Activated naive CD8-positive, alpha-beta T cell treated with anti-CD3 and anti-CD28 coated beads for 36 hours (primary cell): ENCODE measurements around the gene NMRAL1. TPM values are rescaled to one million over a fixed set of nuclear protein-coding genes. Genes with fewer than 3 reads are reported as not detected.
A peak's percentile ranks its signal among the peaks of the same experiment; 100 is the strongest.

Experiments
- DNase-seq: peaks from one replicate; pipeline ENCODE4 v3.0.0; 2021
- H3K27ac Mint-ChIP-seq: one replicate; pipeline ENCODE4 v1.8.0; 2022; ENCODE audit warnings: mild to moderate bottlenecking, moderate library complexity, mixed read lengths
- H3K27me3 Mint-ChIP-seq: one replicate; pipeline ENCODE4 v1.8.0; 2022; ENCODE audit warnings: mild to moderate bottlenecking, mixed read lengths
- H3K36me3 Mint-ChIP-seq: one replicate; pipeline ENCODE4 v1.8.0; 2021; ENCODE audit warnings: mild to moderate bottlenecking, mixed read lengths
- H3K4me1 Mint-ChIP-seq: one replicate; pipeline ENCODE4 v1.8.0; 2021; ENCODE audit warnings: mixed read lengths
- H3K4me3 Mint-ChIP-seq: one replicate; pipeline ENCODE4 v1.8.0; 2022; ENCODE audit warnings: mild to moderate bottlenecking, moderate library complexity, mixed read lengths
- H3K9me3 Mint-ChIP-seq: one replicate; pipeline ENCODE4 v1.8.0; 2022; ENCODE audit warnings: mixed read lengths
- total RNA-seq, 2 experiments: library from RNA; stranded (reverse); gene quantifications; one replicate each; pipeline ENCODE4 v1.2.3, GENCODE V29; 2021

NMRAL1 gene
- total RNA-seq, 2 experiments from 2014 or later: 62.5 to 64.4 TPM

DNA sequence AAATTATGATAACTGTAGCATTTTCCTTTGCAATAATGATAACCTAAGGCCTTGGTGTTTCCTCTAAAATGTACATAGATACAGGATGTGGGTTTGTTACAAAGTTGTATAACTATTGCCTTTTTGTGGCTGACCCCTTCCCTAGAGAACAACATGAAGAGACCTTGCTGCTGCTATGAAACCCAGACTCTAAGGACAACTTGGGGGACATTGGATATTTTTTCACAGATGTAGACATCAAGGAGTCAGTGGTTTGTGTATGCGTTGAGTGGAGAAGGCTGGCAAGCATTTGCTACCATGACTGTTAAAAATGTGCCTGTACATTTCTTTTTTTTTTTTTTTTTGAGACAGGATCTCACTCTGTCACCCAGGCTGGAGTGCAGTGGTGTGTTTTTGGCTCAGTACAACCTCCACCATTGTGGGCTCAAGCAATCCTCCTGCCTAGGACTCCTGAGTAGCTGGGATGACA, 14.1 kb upstream of the NMRAL1 start:
- H3K4me1 Mint-ChIP-seq: peaks cover 58% of the 10 kb centered on the region

DNA sequence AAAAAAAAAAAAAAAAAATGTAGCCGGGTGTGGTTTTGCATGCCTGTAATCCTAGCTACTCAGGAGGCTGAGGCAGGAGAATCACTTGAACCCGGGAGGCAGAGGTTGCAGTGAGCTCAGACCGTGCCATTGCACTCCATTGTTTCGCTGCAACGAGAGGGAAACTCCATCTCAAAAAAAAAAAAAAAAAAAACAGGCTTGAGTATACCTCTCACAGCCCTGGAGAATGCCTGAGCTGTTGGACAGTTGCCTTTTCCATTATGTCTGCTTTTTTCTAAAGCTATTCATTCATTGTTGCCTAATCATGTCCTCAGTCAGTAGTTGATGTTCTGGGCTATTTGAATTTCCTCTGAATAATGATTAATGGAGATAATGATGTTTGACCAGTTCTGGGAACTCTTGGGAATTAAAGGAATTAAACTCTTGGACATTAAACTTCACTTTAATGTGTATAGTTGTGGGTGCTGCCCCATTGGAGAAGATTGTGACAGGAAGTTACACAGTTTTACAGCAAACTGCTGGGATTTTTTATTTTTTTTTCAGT, 13.6 kb upstream of the NMRAL1 start:
- Mint-ChIP-seq H3K9me3 (no peaks in the 10 kb centered on the region), H3K36me3 (peaks cover 34% of the 10 kb centered on the region), H3K27ac (peak overlapping the region; percentile 85), H3K27me3 (no peaks in the 10 kb centered on the region), H3K4me1 (peaks cover 53% of the 10 kb centered on the region), H3K4me3 (no peak overlapping the region)
- DNase-seq: no peak

More for the DNA sequence above, 14.1 kb upstream of the NMRAL1 start:
- Mint-ChIP-seq H3K27me3 (no peaks in the 10 kb centered on the region), H3K36me3 (peaks cover 37% of the 10 kb centered on the region), H3K4me3 (no peak overlapping the region), H3K27ac (peak overlapping the region; percentile 85), H3K9me3 (no peaks in the 10 kb centered on the region)
- no peak for DNase-seq

DNA sequence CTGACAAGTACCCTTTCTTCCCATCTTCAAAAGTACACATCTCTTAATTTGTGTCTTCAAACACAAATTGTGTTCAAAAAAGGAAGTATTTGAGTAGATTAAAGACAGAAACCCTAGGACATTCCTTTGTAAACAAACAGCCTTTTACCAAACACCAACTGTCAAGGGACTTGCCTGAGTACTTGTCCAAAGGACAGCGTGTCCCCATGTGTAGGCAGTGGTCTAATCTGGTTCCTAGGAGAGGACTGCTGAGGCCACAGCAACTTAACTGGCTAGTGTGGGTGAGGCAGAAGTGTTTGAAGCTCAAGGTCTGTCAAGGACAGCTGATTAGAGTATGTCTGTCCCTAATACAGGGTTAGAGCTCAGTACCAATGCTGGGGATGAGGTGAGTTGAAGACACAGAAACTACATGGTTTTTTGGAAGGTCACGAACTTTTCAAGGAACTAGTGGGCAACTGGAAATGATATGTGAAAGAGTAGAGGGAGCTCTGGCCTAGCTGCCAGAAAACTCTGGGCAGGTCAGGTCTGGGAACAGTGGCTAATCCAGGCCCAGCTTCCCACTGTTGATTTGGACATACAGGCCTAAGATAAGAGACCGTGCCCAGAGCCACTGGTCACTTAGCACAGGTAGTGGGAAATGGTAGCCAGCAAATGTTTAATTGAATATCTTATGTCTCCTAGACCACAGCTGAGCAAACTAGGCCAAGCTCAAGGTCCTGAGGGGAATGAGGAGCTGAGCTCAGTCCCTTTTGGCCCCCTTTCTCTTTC, 11.9 kb upstream of the NMRAL1 start:
- no peak for DNase-seq
- no peaks in the 10 kb centered on the region for H3K27me3 Mint-ChIP-seq
- peaks cover 35% of the 10 kb centered on the region for H3K36me3 Mint-ChIP-seq

DNA sequence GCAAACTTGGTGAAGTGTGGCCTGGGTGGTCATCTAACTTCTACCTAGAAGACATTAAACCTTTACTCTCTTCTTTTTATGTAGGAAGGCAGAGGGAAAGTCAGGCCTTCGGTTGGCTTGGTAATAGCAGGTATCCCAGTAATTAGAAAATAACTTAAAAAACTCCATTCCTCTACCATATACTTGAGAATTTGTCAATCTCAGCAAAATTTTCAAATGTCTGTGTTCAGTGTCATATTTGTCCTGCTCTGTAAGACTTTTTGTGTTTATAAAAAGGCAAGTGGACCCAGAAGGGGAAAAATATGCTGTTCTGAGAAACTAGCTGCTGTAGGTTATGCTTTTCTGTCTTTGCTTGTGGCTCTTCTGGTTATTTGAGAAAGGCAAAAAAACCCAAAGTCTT, 7.5 kb upstream of the NMRAL1 start:
- Mint-ChIP-seq H3K36me3 (peaks cover 28% of the 10 kb centered on the region), H3K27ac (peak overlapping the region; percentile 65), H3K4me3 (no peak overlapping the region), H3K4me1 (peaks cover 50% of the 10 kb centered on the region), H3K27me3 (no peaks in the 10 kb centered on the region), H3K9me3 (no peaks in the 10 kb centered on the region)
- no peak for DNase-seq

More for the DNA sequence above, 11.9 kb upstream of the NMRAL1 start:
- H3K9me3 Mint-ChIP-seq: no peaks in the 10 kb centered on the region
- H3K27ac Mint-ChIP-seq: peak overlapping the region; percentile 61
- H3K4me1 Mint-ChIP-seq: peaks cover 63% of the 10 kb centered on the region
- no peak overlapping the region for H3K4me3 Mint-ChIP-seq

DNA sequence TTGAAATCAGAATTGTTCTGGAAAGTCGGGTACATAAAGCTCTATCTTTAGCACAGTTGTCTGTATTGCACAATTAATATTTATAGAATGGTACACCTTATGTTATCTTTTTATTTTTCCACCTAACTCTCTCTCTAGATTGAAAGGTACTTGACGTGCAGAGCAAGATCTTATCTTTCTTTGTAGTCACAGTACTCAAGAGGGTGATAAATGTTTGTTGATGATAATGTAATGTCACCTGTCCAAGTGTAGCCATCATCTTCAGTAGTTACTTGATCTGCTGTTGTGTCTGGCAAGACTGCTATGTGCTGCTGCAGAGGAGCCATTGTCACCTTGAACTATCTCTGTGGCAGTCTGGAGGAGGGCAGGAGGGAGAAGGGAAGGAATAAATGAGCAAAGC, 7.1 kb upstream of the NMRAL1 start:
- Mint-ChIP-seq H3K36me3 (peaks cover 25% of the 10 kb centered on the region), H3K27ac (peak overlapping the region; percentile 0), H3K9me3 (no peaks in the 10 kb centered on the region), H3K4me1 (peaks cover 45% of the 10 kb centered on the region), H3K27me3 (no peaks in the 10 kb centered on the region), H3K4me3 (no peak overlapping the region)
- DNase-seq: no peak

DNA sequence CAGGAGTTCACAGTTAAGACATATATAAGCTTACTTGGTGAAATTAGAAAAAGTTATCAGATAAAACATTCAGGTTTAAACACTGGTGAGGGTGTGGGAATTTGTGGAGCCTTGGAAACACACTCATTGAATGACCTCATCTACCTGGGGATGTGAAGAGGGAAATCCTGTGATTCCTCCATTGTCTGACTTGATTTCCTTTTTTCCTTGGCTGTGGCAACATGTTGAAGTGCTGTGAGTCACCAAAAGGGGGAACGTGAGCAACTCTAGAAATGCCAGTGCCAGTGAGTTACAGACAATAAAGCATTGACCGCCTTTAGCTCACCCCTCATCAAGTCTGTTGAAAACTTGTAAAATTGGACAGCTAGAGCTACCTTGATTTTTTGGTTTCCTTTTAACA, 3.5 kb upstream of the NMRAL1 start:
- H3K27ac Mint-ChIP-seq: peak overlapping the region; percentile 94
- DNase-seq: no peak
- peaks cover 1% of the 10 kb centered on the region for H3K9me3 Mint-ChIP-seq
- no peaks in the 10 kb centered on the region for H3K27me3 Mint-ChIP-seq
- H3K36me3 Mint-ChIP-seq: peaks cover 17% of the 10 kb centered on the region
- peaks cover 42% of the 10 kb centered on the region for H3K4me1 Mint-ChIP-seq
- H3K4me3 Mint-ChIP-seq: peak overlapping the region; percentile 91

DNA sequence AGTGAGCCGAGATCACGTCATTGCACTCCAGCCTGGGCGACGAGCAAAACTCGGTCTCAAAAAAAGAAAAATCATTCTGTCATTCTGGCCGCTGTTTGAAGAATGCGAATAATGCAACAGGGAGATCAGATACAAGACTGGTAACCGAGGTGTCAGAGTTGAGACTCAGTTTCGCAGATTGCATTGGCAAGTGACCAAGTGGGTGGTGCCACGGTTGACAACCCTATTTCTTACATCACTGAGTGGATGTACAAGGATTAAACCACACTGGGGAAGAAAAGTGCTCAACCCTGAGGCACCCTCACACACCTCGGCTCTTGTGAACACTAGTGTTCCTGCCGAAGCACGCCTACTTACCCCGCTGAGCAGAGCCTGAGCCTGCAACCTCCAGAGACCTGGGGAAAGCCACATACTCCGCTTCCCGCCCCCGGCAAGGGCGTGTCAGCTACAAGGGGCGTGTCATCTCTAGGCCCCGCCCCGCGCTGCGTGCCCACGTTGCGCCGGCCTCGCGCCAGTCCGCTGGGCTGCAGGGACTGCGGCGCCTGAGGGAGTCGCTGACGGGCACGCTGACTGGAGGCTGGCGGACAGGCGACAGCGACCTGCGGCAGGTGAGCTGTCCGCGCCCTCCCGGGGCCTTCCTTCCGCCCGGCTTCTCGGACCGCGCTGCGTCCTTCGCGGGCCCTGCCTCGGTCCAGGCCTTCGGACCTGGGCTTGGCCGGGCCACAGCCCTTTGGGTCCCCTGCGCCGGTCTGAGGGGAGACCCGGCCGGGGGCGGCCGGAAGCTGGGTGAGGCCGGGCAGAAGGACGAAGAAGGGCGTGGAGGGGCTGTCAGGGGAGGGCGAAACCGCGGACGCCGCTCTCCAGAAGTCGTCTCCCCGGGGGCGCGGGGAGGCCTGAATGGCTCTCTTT, 1.7 kb upstream of the NMRAL1 start, which contains the start of gene HMOX2:
TSS of gene HMOX2 (plus strand) at position 519 of the 909 bp plus-strand sequence. CDS start 29,127 bp downstream, outside the sequence.
- Mint-ChIP-seq H3K4me3 (peak within 1 kb of the TSS; percentile 91), H3K27ac (peak within 1 kb of the TSS; percentile 94), H3K9me3 (peaks cover 1% of the 10 kb centered on the region), H3K4me1 (peaks cover 33% of the 10 kb centered on the region), H3K36me3 (peaks cover 24% of the 10 kb centered on the region), H3K27me3 (no peaks in the 10 kb centered on the region)
- DNase-seq: peak; percentile 97

DNA sequence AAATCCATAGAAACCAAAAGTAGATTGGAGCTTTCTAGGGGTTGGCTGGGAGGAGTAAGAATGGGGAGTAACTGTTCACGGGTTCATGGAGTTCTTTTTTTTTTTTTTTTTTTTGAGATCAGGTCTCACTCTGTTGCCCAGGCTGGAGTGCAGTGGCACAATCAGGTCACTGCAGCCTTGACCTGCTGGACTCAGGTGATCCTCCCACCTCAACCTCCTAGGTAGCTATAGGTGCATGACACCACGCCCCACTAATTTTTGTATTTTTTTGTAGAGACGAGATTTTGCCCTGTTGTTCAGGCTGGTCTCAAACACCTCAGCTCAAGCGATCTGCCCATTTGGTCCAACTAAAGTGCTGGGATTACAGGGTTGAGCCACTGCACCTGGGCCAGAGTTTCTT, 1.5 kb downstream of the NMRAL1 start:
- peaks cover 23% of the 10 kb centered on the region for H3K4me1 Mint-ChIP-seq
- peak overlapping the region; percentile 79 for H3K4me3 Mint-ChIP-seq
- H3K27me3 Mint-ChIP-seq: no peaks in the 10 kb centered on the region
- peaks cover 1% of the 10 kb centered on the region for H3K9me3 Mint-ChIP-seq
- H3K36me3 Mint-ChIP-seq: peaks cover 22% of the 10 kb centered on the region
- DNase-seq: no peak
- H3K27ac Mint-ChIP-seq: peak overlapping the region; percentile 25

DNA sequence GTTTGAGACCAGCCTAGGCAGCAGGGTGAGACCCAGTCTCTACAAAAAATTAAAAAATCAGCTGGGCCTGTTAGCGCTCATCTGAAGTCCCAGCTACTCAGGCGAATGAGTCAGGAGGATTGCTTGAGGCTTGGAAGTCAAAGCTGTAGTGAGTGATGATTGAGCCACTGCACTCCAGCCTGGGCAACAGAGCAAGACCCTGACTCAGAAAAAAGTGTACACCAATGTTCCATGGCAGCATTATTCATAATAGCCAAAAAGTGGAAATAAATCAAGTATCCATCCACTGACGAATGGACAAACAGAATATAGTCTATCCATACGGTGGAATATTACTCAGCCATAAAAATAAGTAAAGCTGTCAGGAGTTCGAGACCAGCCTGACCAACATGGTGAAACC, 2.6 kb downstream of the NMRAL1 start:
- Mint-ChIP-seq H3K4me3 (no peak overlapping the region), H3K9me3 (peaks cover 1% of the 10 kb centered on the region), H3K27me3 (no peaks in the 10 kb centered on the region), H3K36me3 (peaks cover 24% of the 10 kb centered on the region), H3K4me1 (peaks cover 18% of the 10 kb centered on the region), H3K27ac (peak overlapping the region; percentile 12)
- no peak for DNase-seq

DNA sequence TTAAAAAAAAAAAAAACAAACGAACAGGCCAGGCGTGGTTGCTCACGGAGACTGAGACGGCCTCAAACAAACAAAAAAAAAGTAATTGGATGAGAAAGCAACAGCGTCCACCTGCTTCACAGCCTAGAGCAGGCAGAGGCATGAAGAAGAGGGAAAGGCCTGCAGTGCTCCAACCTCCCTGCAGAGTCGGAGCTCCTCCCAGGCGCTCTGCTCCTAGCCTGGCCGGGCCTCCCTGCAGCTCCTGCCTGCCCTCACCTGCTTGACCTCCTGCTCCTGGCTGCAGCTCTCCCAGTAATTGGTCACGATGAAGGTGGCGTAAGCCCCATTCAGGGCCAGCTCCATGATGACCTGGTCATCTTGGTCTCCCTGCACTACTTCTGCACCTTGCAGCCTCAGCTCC, 5.5 kb downstream of the NMRAL1 start:
- H3K4me3 Mint-ChIP-seq: no peak overlapping the region
- peaks cover 24% of the 10 kb centered on the region for H3K36me3 Mint-ChIP-seq
- H3K27ac Mint-ChIP-seq: no peak overlapping the region
- no peaks in the 10 kb centered on the region for H3K9me3 Mint-ChIP-seq
- no peak for DNase-seq
- peaks cover 17% of the 10 kb centered on the region for H3K4me1 Mint-ChIP-seq
- H3K27me3 Mint-ChIP-seq: no peaks in the 10 kb centered on the region

DNA sequence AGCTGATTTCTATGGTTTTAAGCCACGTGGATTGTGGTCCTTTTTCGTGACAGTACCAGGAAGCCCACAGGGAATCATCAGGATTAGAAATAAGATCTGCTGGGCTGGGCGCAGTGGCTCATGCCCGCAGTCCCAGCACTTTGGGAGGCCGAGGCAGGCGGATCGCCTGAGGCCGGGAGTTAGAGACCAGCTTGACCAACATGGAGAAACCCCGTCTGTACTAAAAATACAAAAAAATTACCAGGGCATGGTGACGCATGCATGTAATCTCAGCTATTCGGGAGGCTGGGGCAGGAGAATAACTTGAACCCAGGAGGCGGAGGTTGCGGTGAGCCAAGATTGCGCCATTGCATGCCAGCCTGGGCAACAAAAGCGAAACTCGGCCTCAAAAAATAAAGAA, 6.5 kb downstream of the NMRAL1 start:
- H3K36me3 Mint-ChIP-seq: peaks cover 21% of the 10 kb centered on the region
- DNase-seq: no peak
- H3K4me3 Mint-ChIP-seq: no peak overlapping the region
- H3K27me3 Mint-ChIP-seq: no peaks in the 10 kb centered on the region
- H3K27ac Mint-ChIP-seq: no peak overlapping the region
- H3K4me1 Mint-ChIP-seq: peaks cover 14% of the 10 kb centered on the region
- no peaks in the 10 kb centered on the region for H3K9me3 Mint-ChIP-seq

DNA sequence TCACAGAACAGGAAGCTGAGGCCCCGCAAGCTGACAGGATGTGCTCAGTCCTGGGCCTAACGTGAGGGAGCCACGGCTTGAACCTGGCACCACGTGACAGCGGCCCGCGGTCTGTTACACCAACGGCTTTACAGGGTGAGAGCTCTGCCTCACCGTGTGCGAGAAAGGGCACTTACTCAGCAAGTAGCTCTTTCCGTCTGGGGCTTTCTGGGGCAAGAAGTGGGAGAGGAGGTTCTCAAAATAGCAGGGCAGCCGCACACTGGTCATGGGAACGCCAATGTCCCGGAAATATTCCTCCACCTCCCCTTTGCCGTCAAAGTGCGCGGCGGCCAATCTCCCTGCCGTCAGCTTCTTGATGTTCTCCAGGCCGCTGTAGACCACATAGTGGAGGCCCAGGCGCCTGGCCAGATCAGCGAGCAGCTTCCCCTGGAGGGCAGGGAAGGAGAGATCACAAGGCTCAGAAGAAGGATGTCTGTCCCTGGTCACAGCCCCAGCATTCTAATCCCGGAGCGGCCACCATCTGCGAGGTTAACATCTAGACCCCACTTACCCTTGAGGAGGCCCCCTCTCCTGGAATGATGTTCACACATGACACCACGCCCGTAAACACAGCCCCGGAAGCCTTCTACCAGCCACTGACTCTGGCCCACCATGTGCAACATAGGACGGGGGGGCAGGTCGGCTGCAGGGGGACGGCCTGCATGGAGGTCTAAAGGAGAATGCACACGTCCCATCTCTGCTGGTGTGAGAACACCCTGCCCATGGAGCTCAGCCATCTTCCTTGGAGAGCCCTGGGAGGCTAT, 8.2 kb downstream of the NMRAL1 start:
- H3K4me1 Mint-ChIP-seq: peaks cover 7% of the 10 kb centered on the region
- H3K9me3 Mint-ChIP-seq: no peaks in the 10 kb centered on the region
- H3K27me3 Mint-ChIP-seq: no peaks in the 10 kb centered on the region
- peaks cover 12% of the 10 kb centered on the region for H3K36me3 Mint-ChIP-seq
- H3K27ac Mint-ChIP-seq: peak overlapping the region; percentile 65
- no peak overlapping the region for H3K4me3 Mint-ChIP-seq
- DNase-seq: peak; percentile 30

DNA sequence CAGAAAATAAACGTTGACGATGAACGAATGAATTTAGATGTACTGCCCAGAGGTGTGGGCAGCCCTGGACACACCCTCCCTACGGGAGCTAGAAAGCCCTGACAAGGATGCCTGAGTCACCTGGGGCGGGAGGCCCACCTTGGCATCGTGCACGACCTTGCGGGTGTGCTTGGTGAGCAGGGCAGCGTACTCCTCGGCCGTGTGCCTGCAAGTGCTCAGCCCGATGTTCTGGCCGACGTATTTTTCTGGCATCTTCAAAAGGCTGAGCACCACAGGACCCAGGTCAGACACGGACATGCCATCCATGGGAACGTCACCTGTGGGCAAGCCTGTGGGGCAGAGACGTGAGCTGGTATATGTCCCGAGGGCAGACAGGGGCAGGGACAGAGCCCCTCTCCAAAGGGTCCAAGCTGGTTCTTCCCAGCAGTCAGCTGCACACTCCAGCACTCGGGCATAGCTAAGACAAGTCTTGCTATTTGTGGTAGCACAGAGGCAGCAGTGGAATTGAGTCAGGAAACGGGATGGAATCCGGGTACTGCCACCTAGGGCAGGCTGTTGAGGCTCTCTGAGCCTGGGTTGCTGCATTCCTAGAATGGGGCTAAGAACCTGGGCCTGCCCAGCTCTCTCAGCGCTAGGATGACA, 10.8 kb downstream of the NMRAL1 start:
- peak overlapping the region; percentile 20 for H3K27ac Mint-ChIP-seq
- no peaks in the 10 kb centered on the region for H3K9me3 Mint-ChIP-seq
- H3K4me3 Mint-ChIP-seq: no peak overlapping the region
- H3K36me3 Mint-ChIP-seq: peaks cover 23% of the 10 kb centered on the region
- no peak for DNase-seq
- no peaks in the 10 kb centered on the region for H3K27me3 Mint-ChIP-seq
- peaks cover 9% of the 10 kb centered on the region for H3K4me1 Mint-ChIP-seq
